Fibroblast of skin of abdomen (primary cell): ENCODE results near the gene COQ8A.
"Not testable (repeated sequence)": the region's sequence is repeated elsewhere in the genome, so short reads cannot be mapped to it uniquely, and the experiment has no call there.

Experiments
- DNase-seq: peaks from one replicate; pipeline ENCODE4 v3.0.0-alpha.2; 2013

The COQ8A gene

GRCh38 chr1:226929260-226930111 lies 10.6 kb upstream of the COQ8A start:
- DNase-seq: not testable (repeated sequence)

GRCh38 chr1:226934483-226935237 lies 5.4 kb upstream of the COQ8A start:
- no peak for DNase-seq

GRCh38 chr1:226937940-226938725 lies 2.0 kb upstream of the COQ8A start:
- DNase-seq: no peak

- peak; percentile 47 for DNase-seq
Measured at GRCh38 chr1:226938903-226939437, 1.1 kb upstream of the COQ8A start.

GRCh38 chr1:226939438-226940028 lies 561 bp upstream of the COQ8A start:
- no peak for DNase-seq

GRCh38 chr1:226940806-226941067 lies 643 bp downstream of the COQ8A start:
- no peak for DNase-seq

- DNase-seq: no peak
Measured at GRCh38 chr1:226942392-226942791, 2.3 kb downstream of the COQ8A start.

GRCh38 chr1:226943156-226943555 lies 3.1 kb downstream of the COQ8A start:
- DNase-seq: no peak

GRCh38 chr1:226943927-226944326 lies 3.8 kb downstream of the COQ8A start:
- DNase-seq: no peak

- no peak for DNase-seq
Measured at GRCh38 chr1:226945106-226945857, 5.2 kb downstream of the COQ8A start.

- no peak for DNase-seq
Measured at GRCh38 chr1:226945858-226946245, 5.8 kb downstream of the COQ8A start.

GRCh38 chr1:226946285-226946684 lies 6.2 kb downstream of the COQ8A start:
- DNase-seq: no peak

GRCh38 chr1:226946841-226947240 lies 6.7 kb downstream of the COQ8A start:
- no peak for DNase-seq

- no peak for DNase-seq
Measured at GRCh38 chr1:226948051-226948450, 8.0 kb downstream of the COQ8A start.

GRCh38 chr1:226948480-226948879 lies 8.4 kb downstream of the COQ8A start:
- DNase-seq: no peak

GRCh38 chr1:226948996-226949395 lies 8.9 kb downstream of the COQ8A start:
- no peak for DNase-seq

- no peak for DNase-seq
Measured at GRCh38 chr1:226949401-226949800, 9.3 kb downstream of the COQ8A start.

GRCh38 chr1:226950316-226950715 lies 10.2 kb downstream of the COQ8A start:
- DNase-seq: no peak

- no peak for DNase-seq
Measured at GRCh38 chr1:226950871-226951270, 10.8 kb downstream of the COQ8A start.

- DNase-seq: no peak
Measured at GRCh38 chr1:226951286-226952117, 11.4 kb downstream of the COQ8A start.

GRCh38 chr1:226952118-226952441 lies 12.0 kb downstream of the COQ8A start:
- no peak for DNase-seq
